ENCODE data around the gene CSDE1. TPM values are rescaled to one million over a fixed set of nuclear protein-coding genes. Genes with fewer than 3 reads are reported as not detected.

CSDE1 gene
- total and polyA plus RNA-seq, 3 donors from 2014 or later: 354 to 495 (median 488) TPM

DNA sequence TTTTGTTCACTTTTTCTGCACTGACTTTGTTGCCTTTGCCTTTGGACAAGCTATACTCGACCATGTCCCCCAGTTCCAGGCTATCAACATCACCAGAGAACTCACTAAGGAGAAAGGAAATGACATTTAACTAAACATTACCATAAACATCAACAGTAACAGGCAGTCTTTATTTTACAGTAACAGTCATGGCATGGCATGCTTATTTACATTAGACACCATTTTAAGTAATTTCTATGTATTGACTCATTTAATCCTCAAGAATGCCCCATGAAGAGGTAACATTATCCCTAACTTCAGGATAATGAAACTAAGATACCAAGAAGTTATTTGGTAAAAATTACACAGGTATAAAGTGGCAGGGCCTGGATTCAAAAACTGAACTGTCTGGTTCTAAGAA, 32.6 kb downstream of the CSDE1 start:
- no peaks in the 10 kb centered on the region for H3K36me3 ChIP-seq (ENCODE audit: low read depth, missing control alignments)

DNA sequence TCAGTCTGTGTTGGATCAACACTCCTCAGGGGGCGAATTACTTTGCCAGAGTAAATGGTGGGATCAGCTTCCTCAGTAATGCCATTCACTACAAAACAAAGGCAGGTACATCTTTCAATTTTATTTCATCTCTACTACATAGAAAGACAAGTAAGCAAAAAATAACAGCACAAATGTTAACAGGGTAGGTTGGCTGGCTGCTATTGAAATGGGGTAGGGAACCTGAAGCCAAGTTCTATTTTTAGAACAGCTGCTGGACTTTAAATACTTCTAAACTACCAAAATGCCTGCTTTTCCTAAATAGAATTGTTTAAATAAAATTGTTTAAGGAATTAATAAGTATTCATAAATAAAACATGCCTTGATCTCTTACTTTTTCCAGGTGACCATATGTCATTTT, 33.9 kb downstream of the CSDE1 start:
- no peaks in the 10 kb centered on the region for H3K36me3 ChIP-seq (ENCODE audit: low read depth, missing control alignments)
- no peaks in the 10 kb centered on the region for H3K9me3 ChIP-seq
- no peak overlapping the region for H3K4me3 ChIP-seq
- WGBS, 2 donors: 90 to 95% methylated on average over 1 of the region's 1 CpG
- H3K27me3 ChIP-seq: no peaks in the 10 kb centered on the region
- no peak overlapping the region for H3K27ac ChIP-seq
- DNase-seq: no peak
- no peak for TF ChIP-seq POLR2A (IDR thresholded peaks at IDR 0.05)
- TF ChIP-seq, protein P1, sequence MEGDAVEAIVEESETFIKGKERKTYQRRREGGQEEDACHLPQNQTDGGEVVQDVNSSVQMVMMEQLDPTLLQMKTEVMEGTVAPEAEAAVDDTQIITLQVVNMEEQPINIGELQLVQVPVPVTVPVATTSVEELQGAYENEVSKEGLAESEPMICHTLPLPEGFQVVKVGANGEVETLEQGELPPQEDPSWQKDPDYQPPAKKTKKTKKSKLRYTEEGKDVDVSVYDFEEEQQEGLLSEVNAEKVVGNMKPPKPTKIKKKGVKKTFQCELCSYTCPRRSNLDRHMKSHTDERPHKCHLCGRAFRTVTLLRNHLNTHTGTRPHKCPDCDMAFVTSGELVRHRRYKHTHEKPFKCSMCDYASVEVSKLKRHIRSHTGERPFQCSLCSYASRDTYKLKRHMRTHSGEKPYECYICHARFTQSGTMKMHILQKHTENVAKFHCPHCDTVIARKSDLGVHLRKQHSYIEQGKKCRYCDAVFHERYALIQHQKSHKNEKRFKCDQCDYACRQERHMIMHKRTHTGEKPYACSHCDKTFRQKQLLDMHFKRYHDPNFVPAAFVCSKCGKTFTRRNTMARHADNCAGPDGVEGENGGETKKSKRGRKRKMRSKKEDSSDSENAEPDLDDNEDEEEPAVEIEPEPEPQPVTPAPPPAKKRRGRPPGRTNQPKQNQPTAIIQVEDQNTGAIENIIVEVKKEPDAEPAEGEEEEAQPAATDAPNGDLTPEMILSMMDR (IDR thresholded peaks at IDR 0.05): no peak
- intact Hi-C loops (cut with DNase I; ENCODE audit: low total_unique reads): no loop called here
- no peaks in the 10 kb centered on the region for H3K4me1 ChIP-seq

More for the DNA sequence above, 32.6 kb downstream of the CSDE1 start:
- no peaks in the 10 kb centered on the region for H3K9me3 ChIP-seq
- H3K27me3 ChIP-seq: no peaks in the 10 kb centered on the region
- 80 to 86% methylated on average over 1 of the region's 1 CpG for WGBS, 2 donors
- intact Hi-C loops (cut with DNase I; ENCODE audit: low total_unique reads): no loop called here
- no peak for DNase-seq
- no peaks in the 10 kb centered on the region for H3K4me1 ChIP-seq
- no peak for TF ChIP-seq POLR2A (IDR thresholded peaks at IDR 0.05)
- TF ChIP-seq, protein P1 (IDR thresholded peaks at IDR 0.05): no peak
- no peak overlapping the region for H3K27ac ChIP-seq
- no peak overlapping the region for H3K4me3 ChIP-seq

DNA sequence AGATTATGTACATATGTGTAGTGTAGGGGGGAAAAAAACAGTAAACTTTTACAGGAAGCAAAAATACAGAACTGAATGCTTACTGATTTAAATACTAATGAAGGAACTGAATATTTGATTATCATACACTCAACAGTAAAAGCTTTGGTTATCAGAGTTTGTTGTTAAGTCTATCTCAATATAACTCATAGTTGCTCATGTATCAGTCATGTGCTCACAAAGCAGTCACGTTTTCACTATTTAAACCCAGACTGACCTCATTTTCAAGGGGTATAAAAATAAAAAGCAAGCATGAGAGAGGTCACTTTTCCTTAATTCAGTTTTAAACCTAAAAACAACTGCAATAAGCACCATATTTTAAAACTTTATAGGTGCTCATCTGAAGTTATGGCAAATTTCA, 34.3 kb downstream of the CSDE1 start:
- H3K36me3 ChIP-seq (ENCODE audit: low read depth, missing control alignments): no peaks in the 10 kb centered on the region
- 0 to 31% methylated on average over 1 of the region's 1 CpG for WGBS, 2 donors
- DNase-seq: no peak
- no peaks in the 10 kb centered on the region for H3K27me3 ChIP-seq
- TF ChIP-seq POLR2A (IDR thresholded peaks at IDR 0.05): no peak
- TF ChIP-seq, protein P1 (IDR thresholded peaks at IDR 0.05): no peak
- no peak overlapping the region for H3K4me3 ChIP-seq
- no peaks in the 10 kb centered on the region for H3K9me3 ChIP-seq
- intact Hi-C loops (cut with DNase I; ENCODE audit: low total_unique reads): no loop called here
- no peaks in the 10 kb centered on the region for H3K4me1 ChIP-seq
- H3K27ac ChIP-seq: no peak overlapping the region

DNA sequence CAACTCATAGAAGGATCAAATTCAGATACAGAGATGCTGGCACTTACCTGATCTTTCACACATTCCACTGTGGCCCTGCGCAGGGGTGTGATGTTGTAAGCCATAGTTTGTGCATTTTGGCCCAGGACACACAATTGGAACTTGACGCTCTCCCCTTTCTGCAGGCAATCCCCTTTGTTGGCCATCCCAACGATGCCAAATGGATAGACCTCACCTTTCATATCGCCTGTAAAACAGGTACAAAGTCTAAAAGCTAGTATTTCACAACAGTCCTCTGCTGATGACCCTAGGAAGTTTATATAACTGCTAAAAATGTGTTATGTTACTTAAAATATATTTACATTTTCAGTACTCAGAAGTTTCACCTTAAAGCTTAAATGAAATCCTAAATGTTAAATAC, 37.3 kb downstream of the CSDE1 start:
- TF ChIP-seq, protein P1 (IDR thresholded peaks at IDR 0.05): no peak
- no peak for TF ChIP-seq POLR2A (IDR thresholded peaks at IDR 0.05)
- H3K27me3 ChIP-seq: no peaks in the 10 kb centered on the region
- WGBS, 2 donors: 92 to 93% methylated on average over 4 of the region's 4 CpGs
- no peak overlapping the region for H3K27ac ChIP-seq
- no peak overlapping the region for H3K4me3 ChIP-seq
- no peak for DNase-seq
- peaks cover 3% of the 10 kb centered on the region for H3K4me1 ChIP-seq
- H3K36me3 ChIP-seq (ENCODE audit: low read depth, missing control alignments): no peaks in the 10 kb centered on the region
- no peaks in the 10 kb centered on the region for H3K9me3 ChIP-seq
- intact Hi-C loops (cut with DNase I; ENCODE audit: low total_unique reads): no loop called here

DNA sequence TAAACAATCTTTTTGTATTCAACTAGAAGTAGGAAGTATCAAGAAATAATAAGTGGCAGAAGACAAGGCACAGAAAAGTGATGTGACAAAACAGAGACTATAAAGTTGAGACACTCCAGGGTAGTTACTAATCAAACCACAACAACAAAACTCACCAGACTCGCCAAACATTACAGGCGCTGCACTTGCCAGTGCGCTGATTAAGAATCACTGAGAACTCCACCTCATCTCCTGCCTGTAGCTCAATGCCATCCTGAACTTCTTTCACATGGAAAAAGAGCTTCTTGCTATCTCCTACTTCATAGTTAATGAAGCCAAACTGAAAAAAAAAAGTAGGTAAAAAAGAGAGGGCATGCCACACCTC, 38.4 kb downstream of the CSDE1 start:
- no peaks in the 10 kb centered on the region for H3K36me3 ChIP-seq (ENCODE audit: low read depth, missing control alignments)
- no peak overlapping the region for H3K4me3 ChIP-seq
- no peak overlapping the region for H3K27ac ChIP-seq
- no peak for TF ChIP-seq POLR2A (IDR thresholded peaks at IDR 0.05)
- TF ChIP-seq, protein P1 (IDR thresholded peaks at IDR 0.05): no peak
- 88 to 93% methylated on average over 3 of the region's 3 CpGs for WGBS, 2 donors
- DNase-seq: no peak
- H3K27me3 ChIP-seq: no peaks in the 10 kb centered on the region
- peaks cover 9% of the 10 kb centered on the region for H3K4me1 ChIP-seq
- no peaks in the 10 kb centered on the region for H3K9me3 ChIP-seq
- intact Hi-C loops (cut with DNase I; ENCODE audit: low total_unique reads): no loop called here
